Measurements from ENCODE around the gene EMILIN3.

Gene EMILIN3

GRCh38 chr20:41335591-41335990 is 31.0 kb downstream of the EMILIN3 start:
- H3K27me3 Mint-ChIP-seq (ENCODE audit: low read depth) = peaks cover 6% of the 10 kb centered on the region
- peaks cover 9% of the 10 kb centered on the region for H3K4me1 Mint-ChIP-seq (ENCODE audit: low read depth)
- no peaks in the 10 kb centered on the region for H3K9me3 Mint-ChIP-seq
- H3K4me3 Mint-ChIP-seq = no peak overlapping the region
- H3K27ac Mint-ChIP-seq = no peak overlapping the region
- H3K36me3 Mint-ChIP-seq (ENCODE audit: low read depth) = no peaks in the 10 kb centered on the region

DNA sequence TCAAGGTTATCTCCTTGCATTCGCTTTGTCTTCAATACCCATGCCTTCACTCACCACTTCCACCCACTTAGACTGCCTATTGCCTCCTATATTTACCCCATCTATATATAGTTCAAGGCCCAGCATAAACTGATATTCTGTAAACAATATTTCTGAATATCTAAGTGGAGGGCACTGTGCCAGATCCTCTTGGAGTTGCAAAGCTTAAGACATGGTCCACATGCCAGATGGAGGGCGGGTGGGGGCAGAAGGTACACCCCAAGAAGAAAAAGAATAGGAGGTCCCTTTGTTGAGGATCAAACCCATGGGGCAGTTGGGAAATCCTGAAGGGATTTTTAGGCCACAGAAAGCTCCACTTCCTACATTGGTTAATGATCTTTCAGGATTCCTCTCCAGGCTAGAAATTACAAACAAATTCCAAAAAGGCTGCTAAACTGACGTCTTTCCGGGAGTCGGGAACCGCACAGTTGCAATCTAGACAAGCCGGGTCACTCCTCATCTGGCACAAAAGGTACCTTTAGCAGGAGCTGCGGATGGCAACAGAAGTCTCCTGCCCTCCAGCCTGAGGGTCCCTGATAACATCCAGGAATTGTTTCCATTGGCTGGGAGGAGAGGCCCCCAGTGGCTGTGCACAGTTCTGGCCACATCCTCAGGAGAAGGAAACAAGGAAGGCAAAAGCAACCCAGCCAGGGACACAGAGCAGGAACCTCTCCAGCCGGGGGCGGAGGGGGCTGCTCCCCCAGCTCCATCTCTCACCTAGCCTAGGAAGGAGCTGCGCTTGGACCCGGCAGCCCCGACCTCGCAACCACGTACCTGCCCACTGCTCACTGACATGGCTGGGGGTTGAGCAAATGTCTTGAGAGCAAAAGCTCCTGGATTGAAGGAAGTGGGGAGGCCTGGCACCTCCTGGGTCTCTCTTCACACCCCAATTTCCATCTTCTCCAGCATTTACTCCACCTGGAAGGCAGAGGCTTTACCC is 31.9 kb downstream of the EMILIN3 start:
- no peak overlapping the region for H3K27ac Mint-ChIP-seq
- H3K4me1 Mint-ChIP-seq (ENCODE audit: low read depth) = peaks cover 8% of the 10 kb centered on the region
- H3K27me3 Mint-ChIP-seq (ENCODE audit: low read depth) = peaks cover 4% of the 10 kb centered on the region
- H3K36me3 Mint-ChIP-seq (ENCODE audit: low read depth) = no peaks in the 10 kb centered on the region
- H3K4me3 Mint-ChIP-seq = no peak overlapping the region
- H3K9me3 Mint-ChIP-seq = no peaks in the 10 kb centered on the region

- H3K36me3 Mint-ChIP-seq (ENCODE audit: low read depth) = no peaks in the 10 kb centered on the region
- no peak overlapping the region for H3K4me3 Mint-ChIP-seq
- no peak overlapping the region for H3K27ac Mint-ChIP-seq
- H3K4me1 Mint-ChIP-seq (ENCODE audit: low read depth) = peaks cover 11% of the 10 kb centered on the region
- no peaks in the 10 kb centered on the region for H3K27me3 Mint-ChIP-seq (ENCODE audit: low read depth)
- H3K9me3 Mint-ChIP-seq = no peaks in the 10 kb centered on the region
Measured at GRCh38 chr20:41334036-41334435, 32.6 kb downstream of the EMILIN3 start.

DNA sequence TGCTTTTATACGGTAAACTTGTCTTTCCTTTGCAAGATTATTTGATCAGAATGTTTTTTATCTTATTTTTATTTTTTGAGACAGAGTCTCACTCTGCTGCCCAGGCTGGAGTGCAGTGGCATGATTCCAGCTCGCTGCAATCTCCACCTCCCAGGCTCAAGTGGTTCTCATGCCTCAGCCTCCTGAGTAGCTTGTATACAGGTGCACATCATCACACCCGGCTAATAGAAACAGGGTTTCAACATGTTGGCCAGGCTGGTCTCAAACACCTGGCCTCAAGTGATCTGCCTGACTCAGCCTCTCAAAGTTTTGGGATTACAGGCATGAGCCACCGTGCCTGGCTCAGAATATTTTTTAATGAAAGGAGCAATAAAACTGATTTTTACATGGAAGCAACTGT is 34.9 kb downstream of the EMILIN3 start:
- H3K27me3 Mint-ChIP-seq (ENCODE audit: low read depth) = no peaks in the 10 kb centered on the region
- no peak overlapping the region for H3K27ac Mint-ChIP-seq
- no peaks in the 10 kb centered on the region for H3K9me3 Mint-ChIP-seq
- H3K36me3 Mint-ChIP-seq (ENCODE audit: low read depth) = no peaks in the 10 kb centered on the region
- H3K4me1 Mint-ChIP-seq (ENCODE audit: low read depth) = peaks cover 12% of the 10 kb centered on the region
- H3K4me3 Mint-ChIP-seq = no peak overlapping the region

- no peaks in the 10 kb centered on the region for H3K27me3 Mint-ChIP-seq (ENCODE audit: low read depth)
- no peaks in the 10 kb centered on the region for H3K9me3 Mint-ChIP-seq
- peaks cover 12% of the 10 kb centered on the region for H3K4me1 Mint-ChIP-seq (ENCODE audit: low read depth)
- H3K27ac Mint-ChIP-seq = no peak overlapping the region
- no peak overlapping the region for H3K4me3 Mint-ChIP-seq
- H3K36me3 Mint-ChIP-seq (ENCODE audit: low read depth) = no peaks in the 10 kb centered on the region
Measured at GRCh38 chr20:41330941-41331340, 35.7 kb downstream of the EMILIN3 start.

- Mint-ChIP-seq H3K27me3 (ENCODE audit: low read depth) (no peaks in the 10 kb centered on the region), H3K4me1 (ENCODE audit: low read depth) (peaks cover 12% of the 10 kb centered on the region), H3K4me3 (no peak overlapping the region), H3K36me3 (ENCODE audit: low read depth) (no peaks in the 10 kb centered on the region), H3K27ac (no peak overlapping the region), H3K9me3 (no peaks in the 10 kb centered on the region)
Measured at GRCh38 chr20:41330343-41330720, 36.3 kb downstream of the EMILIN3 start.

GRCh38 chr20:41329435-41330342 is 36.9 kb downstream of the EMILIN3 start:
- H3K27ac Mint-ChIP-seq = peak overlapping the region; percentile 42
- peaks cover 12% of the 10 kb centered on the region for H3K4me1 Mint-ChIP-seq (ENCODE audit: low read depth)
- no peaks in the 10 kb centered on the region for H3K9me3 Mint-ChIP-seq
- no peak overlapping the region for H3K4me3 Mint-ChIP-seq
- H3K36me3 Mint-ChIP-seq (ENCODE audit: low read depth) = no peaks in the 10 kb centered on the region
- H3K27me3 Mint-ChIP-seq (ENCODE audit: low read depth) = no peaks in the 10 kb centered on the region

- no peaks in the 10 kb centered on the region for H3K27me3 Mint-ChIP-seq (ENCODE audit: low read depth)
- H3K4me1 Mint-ChIP-seq (ENCODE audit: low read depth) = peaks cover 12% of the 10 kb centered on the region
- H3K36me3 Mint-ChIP-seq (ENCODE audit: low read depth) = no peaks in the 10 kb centered on the region
- no peak overlapping the region for H3K4me3 Mint-ChIP-seq
- no peaks in the 10 kb centered on the region for H3K9me3 Mint-ChIP-seq
- no peak overlapping the region for H3K27ac Mint-ChIP-seq
Measured at GRCh38 chr20:41327178-41327577, 39.4 kb downstream of the EMILIN3 start.

DNA sequence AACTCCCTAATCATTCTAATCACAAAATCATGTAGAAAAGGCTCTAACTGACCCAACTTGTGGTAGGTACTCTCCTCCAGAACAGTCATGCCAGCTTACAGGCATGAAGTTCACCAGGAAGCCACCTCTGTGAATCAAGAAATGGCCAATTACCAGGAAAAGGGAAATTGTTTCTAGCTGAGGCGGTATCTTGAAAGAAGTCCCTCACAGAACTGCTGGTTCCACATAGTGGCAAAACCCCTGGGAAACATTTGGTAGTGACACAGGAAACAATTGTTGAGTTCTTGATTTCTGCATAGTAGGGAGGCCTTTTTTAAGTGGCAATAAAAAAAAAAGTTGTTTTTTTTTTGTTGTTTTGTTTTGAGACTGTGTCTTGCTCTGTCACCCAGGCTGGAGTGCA is 45.6 kb downstream of the EMILIN3 start:
- no peak overlapping the region for H3K4me3 Mint-ChIP-seq
- no peak overlapping the region for H3K27ac Mint-ChIP-seq
- peaks cover 14% of the 10 kb centered on the region for H3K4me1 Mint-ChIP-seq (ENCODE audit: low read depth)
- H3K9me3 Mint-ChIP-seq = no peaks in the 10 kb centered on the region
- peaks cover 6% of the 10 kb centered on the region for H3K27me3 Mint-ChIP-seq (ENCODE audit: low read depth)
- no peaks in the 10 kb centered on the region for H3K36me3 Mint-ChIP-seq (ENCODE audit: low read depth)

DNA sequence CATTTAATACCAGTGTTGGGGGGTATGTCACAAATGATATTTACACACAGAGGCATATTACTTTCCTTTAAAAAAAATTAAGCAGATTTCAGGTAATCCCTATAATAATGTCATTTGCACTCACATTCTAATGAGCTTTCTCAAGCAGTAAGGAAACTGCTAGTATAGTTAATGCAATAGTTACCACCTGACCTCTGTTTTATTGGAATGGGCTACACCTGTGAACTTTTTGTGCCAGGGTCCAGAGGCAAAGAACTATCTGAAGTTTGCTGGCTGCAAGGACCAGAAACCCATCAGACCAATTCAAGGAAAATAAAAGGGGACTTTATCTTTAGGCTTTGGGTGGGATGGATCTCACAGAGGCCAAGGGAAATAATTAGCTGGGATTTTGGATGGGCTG is 46.2 kb downstream of the EMILIN3 start:
- Mint-ChIP-seq H3K4me1 (ENCODE audit: low read depth) (peaks cover 17% of the 10 kb centered on the region), H3K9me3 (no peaks in the 10 kb centered on the region), H3K4me3 (no peak overlapping the region), H3K27me3 (ENCODE audit: low read depth) (peaks cover 6% of the 10 kb centered on the region), H3K27ac (no peak overlapping the region), H3K36me3 (ENCODE audit: low read depth) (no peaks in the 10 kb centered on the region)

GRCh38 chr20:41318271-41318649 is 48.4 kb downstream of the EMILIN3 start:
- H3K36me3 Mint-ChIP-seq (ENCODE audit: low read depth) = no peaks in the 10 kb centered on the region
- peaks cover 19% of the 10 kb centered on the region for H3K4me1 Mint-ChIP-seq (ENCODE audit: low read depth)
- peaks cover 6% of the 10 kb centered on the region for H3K27me3 Mint-ChIP-seq (ENCODE audit: low read depth)
- no peaks in the 10 kb centered on the region for H3K9me3 Mint-ChIP-seq
- H3K4me3 Mint-ChIP-seq = peak overlapping the region; percentile 67
- no peak overlapping the region for H3K27ac Mint-ChIP-seq

DNA sequence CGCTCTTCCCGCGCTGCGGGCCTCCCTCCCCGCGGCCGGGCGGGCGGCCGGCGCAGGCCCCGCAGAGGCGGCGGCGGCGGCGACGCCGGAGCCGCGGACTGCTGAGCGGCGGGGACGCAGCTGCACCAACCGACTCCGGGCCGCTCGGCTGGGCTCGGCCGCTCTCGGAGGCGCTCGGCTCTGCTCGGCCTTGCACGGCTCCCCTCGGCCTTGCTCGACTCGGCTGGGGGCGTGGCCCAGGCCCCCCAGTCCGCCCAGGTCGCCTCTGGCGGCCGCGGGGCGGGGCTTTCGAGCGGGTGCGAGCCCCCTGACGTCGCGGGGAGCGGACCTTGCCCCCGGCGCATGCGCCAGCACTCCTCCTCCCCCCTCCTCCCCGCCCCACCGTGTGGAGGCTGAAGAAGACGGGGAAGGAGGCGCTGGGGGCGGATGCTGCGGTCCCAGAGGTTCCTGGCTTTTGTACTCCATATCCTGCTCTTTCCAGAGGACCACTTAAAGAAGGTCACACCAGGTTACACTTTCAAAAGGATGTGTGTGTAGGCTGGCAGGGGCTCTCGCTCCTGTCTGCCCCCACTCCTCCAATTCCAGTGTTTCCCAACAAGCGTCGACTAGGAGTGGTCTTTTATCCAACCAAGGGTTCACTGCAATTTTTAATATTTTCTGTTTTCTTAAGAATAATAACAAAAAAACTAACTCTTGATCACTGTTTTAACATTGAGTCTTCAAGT is 48.9 kb downstream of the EMILIN3 start, which contains the start of gene ZHX3:
ZHX3 (minus strand) TSS at position 186 of the 725 bp plus-strand sequence. CDS start 112,815 bp downstream, outside the sequence.
- H3K9me3 Mint-ChIP-seq = no peaks in the 10 kb centered on the region

GRCh38 chr20:41316602-41317545 is 49.7 kb downstream of the EMILIN3 start:
- Mint-ChIP-seq H3K4me3 (peak overlapping the region; percentile 79), H3K27ac (peak overlapping the region; percentile 64), H3K4me1 (ENCODE audit: low read depth) (peaks cover 19% of the 10 kb centered on the region), H3K27me3 (ENCODE audit: low read depth) (peaks cover 6% of the 10 kb centered on the region), H3K36me3 (ENCODE audit: low read depth) (no peaks in the 10 kb centered on the region), H3K9me3 (no peaks in the 10 kb centered on the region)

More for the DNA sequence above, 48.9 kb downstream of the EMILIN3 start, which contains the start of gene ZHX3:
- Mint-ChIP-seq H3K27ac (peak within 1 kb of the TSS; percentile 64), H3K4me1 (ENCODE audit: low read depth) (peaks cover 19% of the 10 kb centered on the region), H3K27me3 (ENCODE audit: low read depth) (peaks cover 6% of the 10 kb centered on the region), H3K36me3 (ENCODE audit: low read depth) (no peaks in the 10 kb centered on the region), H3K4me3 (peak within 1 kb of the TSS; percentile 79)

All from T-helper 1 cell treated with Interleukin-12 subunit alpha and Interleukin-12 subunit beta and Interleukin-4 antibody, amounts not matched to agents 30 μg/mL and 1 μg/mL, for 36 hours (primary cell).